Activated gamma-delta T cell treated with Interleukin-2 at 50 U/mL for 16 hours (primary cell): ENCODE data around the gene PIGH.
A peak's percentile ranks its signal among the peaks of the same experiment; 100 is the strongest.

Experiments
- DNase-seq: peaks from one replicate; pipeline ENCODE4 v3.0.0-alpha.2; 2020

The PIGH gene

GRCh38 chr14:67573228-67574010 lies 26.6 kb downstream of the PIGH start:
- no peak for DNase-seq

DNA sequence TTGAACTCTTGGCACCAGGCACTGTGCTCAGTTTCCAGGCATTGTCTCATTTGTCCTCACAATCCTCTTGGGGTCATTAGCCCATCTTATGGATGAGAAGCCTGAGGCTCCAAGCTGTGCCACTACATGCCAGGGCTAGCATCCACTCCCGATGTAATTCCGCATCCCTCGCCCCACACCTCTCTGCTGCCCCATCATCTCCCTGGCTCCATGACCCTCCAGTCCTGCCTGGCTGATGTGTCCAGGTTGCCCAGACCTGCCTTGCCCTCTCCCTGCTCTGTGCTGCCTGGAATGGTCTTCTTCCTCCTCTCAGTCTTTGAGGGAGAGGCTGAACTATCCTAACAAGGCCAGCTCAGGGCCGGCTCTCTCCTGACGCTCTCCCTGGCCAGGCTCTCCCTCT lies 27.5 kb downstream of the PIGH start:
- DNase-seq = no peak

GRCh38 chr14:67571991-67572323 lies 28.1 kb downstream of the PIGH start:
- DNase-seq = no peak

DNA sequence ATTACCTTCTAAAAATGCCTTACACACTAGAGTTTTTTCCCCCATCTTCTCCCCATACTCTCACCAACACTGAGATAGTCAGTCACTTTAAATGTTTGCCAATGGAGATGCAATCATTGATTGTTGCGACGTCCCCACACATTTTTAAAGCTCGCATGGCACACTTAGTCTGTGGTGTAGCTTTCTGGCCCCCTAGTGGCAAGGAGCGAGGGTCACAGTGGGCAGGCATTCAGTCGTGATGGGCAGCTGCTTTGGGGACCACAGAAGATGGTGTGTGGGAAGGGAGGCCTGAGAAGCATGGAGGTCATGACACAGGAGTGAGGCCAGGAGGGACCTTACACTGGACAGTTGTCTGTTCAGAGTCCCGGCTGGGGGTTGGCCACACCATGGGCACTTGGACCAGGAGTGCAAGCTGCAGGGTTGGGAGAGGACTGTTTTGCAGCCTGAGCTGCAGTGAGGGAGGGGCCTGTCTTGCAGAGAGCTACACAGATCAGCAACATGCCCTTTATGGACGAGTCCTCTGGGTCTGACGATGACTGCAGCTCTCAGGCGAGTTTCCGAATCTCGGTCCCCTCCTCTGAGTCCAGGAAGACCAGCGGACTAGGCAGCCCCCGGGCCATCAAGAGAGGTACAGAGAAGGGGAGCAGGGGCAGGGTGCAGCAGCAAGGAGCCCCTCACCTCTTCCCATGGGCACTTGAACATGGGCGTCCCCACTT lies 28.6 kb downstream of the PIGH start:
- DNase-seq = peak; percentile 70

GRCh38 chr14:67570453-67570852 lies 29.6 kb downstream of the PIGH start:
- no peak for DNase-seq

DNA sequence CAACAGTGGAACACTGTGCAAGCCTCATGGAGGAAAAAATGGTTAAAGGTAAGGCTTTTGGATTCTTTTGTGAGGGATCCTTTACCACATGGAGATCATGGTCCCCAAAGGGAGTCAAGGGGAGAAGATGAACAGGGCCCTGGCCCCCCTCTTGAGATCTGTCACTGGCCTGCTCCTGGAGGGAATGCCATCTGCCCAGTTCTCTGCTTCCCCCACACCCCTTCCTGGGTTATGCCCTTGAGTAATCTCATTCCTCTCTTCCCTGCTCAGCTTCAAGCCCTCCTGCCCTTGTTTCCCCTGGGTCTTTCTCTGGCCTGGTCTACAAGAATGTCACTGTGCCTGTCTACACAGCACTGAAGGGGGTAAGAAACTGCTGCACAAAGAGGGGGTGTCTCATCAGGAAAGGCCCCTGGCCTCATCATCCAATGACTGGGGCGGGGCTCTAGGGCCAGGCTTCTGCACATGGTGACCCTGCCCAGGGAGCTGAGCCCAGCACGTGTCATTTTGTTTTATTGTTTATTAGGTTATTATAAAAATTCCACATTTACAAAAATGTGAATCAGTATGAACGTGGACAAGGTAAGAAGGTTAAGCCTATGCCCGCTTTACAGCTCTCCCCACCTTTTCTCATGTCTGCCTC lies 30.3 kb downstream of the PIGH start:
- DNase-seq = no peak

GRCh38 chr14:67569011-67569650 lies 30.9 kb downstream of the PIGH start:
- DNase-seq = no peak

DNA sequence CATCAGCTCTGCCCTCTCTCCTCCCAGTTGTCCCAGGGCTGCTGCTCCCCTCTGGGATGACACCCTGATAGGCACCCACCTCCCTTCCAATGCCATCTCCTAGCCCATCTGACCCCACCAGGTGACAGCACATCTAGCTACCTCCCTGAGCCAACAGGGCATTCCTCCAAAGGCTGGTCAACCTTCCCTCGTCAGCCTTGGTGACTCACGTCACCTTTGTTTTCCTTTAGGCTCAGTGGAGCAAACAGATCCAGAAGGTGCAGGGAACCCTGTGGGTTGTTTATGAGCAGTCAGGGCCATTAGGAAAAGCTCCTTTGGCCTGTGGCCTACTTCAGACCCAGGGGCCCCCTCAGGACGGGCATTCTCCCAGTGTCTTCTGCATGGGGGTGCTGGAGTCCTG lies 32.4 kb downstream of the PIGH start:
- DNase-seq = no peak

- no peak for DNase-seq
Observed at GRCh38 chr14:67566908-67567307, 33.2 kb downstream of the PIGH start.

- DNase-seq = no peak
Observed at GRCh38 chr14:67564236-67564635, 35.8 kb downstream of the PIGH start.

- no peak for DNase-seq
Observed at GRCh38 chr14:67562776-67563150, 37.3 kb downstream of the PIGH start.

GRCh38 chr14:67562025-67562775 lies 37.9 kb downstream of the PIGH start:
- no peak for DNase-seq

DNA sequence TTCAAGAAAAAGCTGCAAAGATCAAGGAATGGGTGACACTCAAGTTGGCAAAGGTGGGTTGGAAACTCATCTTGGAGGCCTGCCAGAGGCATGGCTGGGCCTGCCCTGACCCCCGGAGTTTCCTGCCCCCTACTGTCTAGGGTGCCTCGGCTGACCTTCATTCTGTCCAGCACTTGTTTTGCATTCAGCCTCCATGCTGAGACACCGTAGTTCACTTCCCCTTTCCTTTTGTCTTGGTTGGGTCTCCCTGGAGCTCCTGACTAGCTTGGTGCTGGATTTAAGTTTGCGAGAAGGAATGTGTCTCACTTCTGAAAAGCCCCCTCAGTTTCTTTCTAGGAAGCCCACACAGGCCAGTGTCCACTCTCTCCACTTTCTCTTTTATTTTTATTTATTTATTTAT lies 40.4 kb downstream of the PIGH start:
- no peak for DNase-seq

DNA sequence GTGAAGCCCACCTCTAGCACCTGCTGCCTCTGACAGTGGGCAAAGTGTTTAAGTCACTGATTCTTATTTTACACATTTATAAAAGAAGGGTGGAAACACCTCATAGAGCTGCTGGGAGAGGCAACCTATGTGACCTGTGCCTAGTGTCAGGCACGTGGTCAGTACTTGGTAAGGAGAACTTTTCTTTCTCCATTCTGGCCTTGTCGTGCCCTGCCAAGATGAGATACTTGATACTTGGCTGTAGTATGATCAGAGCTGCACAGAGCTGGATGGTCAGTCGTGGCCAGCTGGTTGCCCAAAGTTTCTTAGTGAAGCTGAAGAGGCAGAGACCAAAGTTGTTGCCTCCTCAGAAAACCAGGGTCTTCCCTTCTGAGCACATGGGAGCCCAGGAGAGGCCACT lies 42.4 kb downstream of the PIGH start:
- no peak for DNase-seq

- no peak for DNase-seq
Observed at GRCh38 chr14:67557118-67557517, 43.0 kb downstream of the PIGH start.

DNA sequence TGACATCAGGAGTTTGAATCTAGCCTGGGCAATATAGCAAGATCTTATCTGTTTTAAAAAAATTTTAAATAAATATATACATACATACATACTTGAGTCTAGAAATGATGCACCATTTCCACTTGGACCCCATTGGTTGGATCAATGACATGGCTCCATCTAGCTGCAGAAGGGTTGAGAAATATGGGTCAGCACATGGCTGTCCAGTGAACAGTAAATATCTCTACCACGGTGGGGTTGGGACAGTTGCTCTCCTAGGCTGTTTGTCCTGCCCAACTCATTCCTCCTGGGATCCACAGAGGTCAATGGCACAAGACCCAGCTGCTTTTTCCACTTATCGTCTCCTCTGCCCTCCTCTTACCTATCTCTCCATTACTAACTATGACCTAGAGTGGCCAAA lies 43.4 kb downstream of the PIGH start:
- DNase-seq = no peak

DNA sequence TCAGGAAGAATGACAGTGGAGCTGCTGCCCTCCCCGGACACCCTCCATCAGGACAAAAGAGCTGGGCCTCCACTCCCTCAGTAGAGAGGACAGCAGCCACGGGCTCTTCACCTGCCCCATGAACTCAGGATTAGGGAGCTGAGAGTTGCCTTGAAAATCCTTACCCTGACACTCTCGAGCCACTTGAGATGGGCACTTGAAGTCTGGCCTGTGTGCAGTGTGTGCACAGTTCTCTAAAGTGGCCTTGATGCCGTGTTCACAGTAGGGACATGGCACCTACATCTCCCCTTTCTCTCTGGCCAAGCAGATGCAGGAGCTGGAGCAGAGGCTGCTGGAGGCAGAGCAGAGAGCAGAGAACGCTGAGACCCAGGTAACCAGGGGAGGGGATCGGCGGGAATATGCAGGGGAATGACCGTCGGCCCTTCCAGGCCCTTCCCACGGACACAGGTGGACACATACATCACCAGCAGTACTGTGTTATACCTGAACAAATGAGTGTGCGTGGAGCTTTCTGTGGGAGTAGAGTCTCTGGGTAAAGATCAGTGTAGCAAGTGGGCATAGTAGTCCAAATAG lies 44.5 kb downstream of the PIGH start:
- no peak for DNase-seq

DNA sequence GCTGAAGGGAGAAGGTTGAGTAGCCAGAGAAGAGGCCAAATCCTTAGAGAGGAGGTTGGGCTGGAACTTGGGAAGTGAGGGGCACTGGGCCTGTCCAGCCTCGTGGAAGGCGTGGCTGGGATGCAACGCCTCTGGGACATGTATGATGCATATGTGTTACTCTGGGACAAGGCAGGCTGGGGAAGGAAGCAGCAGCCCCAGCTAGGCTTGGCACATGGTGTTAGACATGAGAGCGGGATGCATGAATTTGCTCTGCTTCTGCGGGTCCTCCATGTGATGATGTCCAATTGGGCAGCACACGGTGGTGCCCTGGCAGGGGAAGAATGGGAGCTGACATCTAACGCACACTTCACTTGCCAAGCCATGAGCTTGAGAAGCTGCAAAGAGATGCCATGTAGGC lies 45.7 kb downstream of the PIGH start:
- no peak for DNase-seq

DNA sequence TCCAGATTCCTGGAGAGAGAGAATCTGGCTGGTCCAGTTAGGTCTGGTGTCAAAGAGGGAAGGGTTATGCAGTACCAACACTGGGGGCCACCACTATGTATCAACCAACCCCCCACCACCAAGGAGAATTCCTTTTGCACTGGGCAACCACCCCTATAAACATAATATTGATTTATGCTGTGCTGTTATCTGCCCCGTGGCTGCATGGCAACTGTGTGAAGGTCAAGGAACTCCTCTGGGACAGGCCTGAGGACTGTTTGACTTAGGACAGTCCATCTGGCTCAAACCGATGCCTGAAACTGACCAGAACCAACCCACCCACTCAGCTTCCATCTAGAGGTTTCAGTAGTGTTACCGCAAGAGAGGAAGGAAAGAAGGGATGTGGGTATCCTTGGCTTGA lies 46.5 kb downstream of the PIGH start:
- DNase-seq = no peak

DNA sequence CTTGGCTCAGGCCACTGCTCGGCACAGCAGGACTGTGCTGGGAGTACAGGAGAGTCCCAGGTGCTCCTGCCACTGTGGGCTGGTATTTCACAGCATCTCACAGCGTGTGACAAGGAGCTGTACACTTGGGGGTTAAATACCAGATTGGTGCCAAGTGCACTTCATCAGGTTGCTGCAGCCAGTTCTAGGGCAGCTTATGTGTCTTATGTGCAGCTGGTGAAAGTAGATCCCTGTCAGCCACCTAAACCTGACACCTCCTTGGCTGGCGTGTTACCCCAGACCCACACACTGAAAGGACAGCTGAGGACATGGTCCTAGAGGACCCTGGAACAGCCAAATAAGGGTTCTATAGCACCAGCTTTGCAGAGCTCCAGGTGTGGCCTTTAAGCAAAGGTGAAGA lies 48.1 kb downstream of the PIGH start:
- no peak for DNase-seq

DNA sequence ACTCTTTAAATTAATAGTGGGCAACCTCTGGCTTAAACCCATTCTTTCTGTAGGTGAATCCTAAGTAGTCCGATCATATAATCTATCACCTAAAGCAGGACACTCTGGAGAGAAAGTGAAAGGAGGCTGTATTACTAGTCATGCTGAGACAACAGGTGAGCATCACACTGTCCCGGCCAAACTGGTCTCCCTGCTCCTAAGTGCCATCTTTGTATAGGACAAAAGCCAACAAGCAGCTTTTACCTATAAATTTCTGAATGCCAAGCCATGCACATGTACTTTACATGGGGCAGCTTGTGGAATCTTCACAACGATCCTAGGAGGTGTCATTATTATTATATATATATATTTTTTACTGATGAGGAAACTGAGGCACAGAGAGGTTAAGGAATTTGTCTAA lies 48.9 kb downstream of the PIGH start:
- DNase-seq = no peak

- DNase-seq = no peak
Observed at GRCh38 chr14:67549734-67550133, 50.3 kb downstream of the PIGH start.
